GM12874 (cell line): Measurements from ENCODE around the gene DVL1.

Experiments
- CTCF ChIP-seq: IDR thresholded peaks from 2 replicates; pipeline ENCODE4 v1.5.1; 2011; ENCODE audit warnings: low read depth, mild to moderate bottlenecking, control low read depth, low read length, moderate library complexity; ENCODE audit not compliant: insufficient read depth

DVL1 gene

DNA sequence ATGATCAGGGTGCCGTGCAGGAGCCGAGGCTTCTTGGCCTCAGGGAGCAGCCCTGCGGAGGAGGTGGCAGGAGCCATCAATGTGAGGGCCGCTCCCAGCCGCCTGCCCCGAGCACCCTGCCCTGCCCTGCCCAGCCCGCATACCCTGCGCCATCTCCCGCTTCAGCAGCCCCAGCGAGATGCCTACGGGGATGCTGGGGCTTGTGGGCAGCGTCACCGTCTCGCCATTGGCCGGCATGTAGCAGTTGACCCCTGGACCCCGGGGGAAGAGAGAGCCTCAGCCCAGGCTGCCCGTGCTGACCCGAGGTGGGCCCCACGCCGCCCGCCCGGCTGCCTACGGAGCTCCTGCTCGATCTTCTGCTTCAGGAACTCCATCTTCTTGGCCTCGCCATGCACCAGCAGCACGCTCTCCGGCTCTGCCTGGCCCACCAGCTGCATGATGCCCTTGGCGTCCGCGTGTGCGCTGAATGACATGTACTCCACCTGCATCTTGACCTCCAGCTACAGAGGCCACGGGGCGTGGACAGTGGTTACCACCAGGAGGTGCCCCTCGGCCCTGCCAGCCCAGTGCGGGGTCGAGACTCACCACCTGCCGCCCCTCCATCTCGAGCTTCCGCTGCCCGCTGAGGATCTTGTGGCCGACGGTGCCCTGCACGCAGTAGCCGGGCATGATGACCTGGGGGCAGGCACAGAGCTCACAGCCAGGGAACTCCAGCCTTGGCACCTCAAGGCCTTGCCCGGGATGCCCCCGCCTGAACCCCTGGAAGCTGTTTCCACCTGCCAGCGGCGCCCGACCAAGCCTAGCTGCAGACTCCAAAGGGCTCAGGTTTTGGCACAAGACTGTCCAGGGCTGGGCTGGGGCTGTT, 36.5 kb downstream of the DVL1 start:
- TF ChIP-seq CTCF: no peak

- no peak for TF ChIP-seq CTCF
Measured at GRCh38 chr1:1311107-1312104, 37.8 kb downstream of the DVL1 start.

GRCh38 chr1:1310476-1311053, 38.7 kb downstream of the DVL1 start:
- no peak for TF ChIP-seq CTCF

GRCh38 chr1:1310109-1310385, 39.2 kb downstream of the DVL1 start:
- TF ChIP-seq CTCF: no peak

- no peak for TF ChIP-seq CTCF
Measured at GRCh38 chr1:1309251-1310108, 39.7 kb downstream of the DVL1 start.

- TF ChIP-seq CTCF: no peak
Measured at GRCh38 chr1:1308756-1309250, 40.4 kb downstream of the DVL1 start.
